ENCODE measurements around the gene CHID1.

CHID1 gene

DNA sequence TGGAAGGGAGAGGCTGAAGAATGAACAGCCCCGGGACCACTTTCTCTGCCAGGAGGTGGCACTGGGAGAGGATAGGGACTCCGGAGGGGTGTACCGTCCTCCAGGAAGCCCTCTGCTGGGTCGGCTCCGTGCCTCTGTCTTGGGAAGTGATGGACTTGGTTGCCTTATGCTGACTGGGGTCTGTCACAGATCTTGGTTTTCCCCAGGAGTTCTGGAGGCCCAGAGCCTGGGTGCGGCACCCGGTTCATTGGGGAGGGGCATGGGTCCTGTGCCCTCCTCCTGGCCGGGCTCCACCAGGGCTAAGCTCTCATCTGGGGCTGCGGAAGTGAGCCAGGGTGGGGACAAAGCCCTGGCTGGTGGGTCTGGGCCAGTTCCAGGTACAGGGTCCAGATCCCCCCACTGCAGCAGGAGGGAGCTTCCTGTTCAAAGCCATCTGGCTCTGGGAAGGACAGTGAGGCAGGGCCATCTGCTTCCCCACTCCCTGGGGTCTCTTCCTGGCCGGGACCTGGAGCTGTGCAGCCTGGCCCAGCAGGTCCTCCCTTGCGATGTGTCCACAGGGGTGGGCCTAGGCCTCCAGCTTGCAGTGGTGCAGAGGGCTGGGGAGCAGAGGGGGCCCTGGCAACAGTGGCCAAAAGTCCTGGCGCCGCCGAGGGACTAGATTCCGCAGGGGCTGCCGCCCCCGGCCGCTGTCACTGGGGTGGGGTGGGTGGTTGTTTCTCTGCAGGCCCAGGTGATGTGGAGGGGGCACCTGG is 14.0 kb upstream of the CHID1 start:
- H3K27ac ChIP-seq (ENCODE audit: poor library complexity, severe bottlenecking): no peak overlapping the region
- H3K4me3 ChIP-seq (ENCODE audit: severe bottlenecking): no peak overlapping the region
- TF ChIP-seq, protein P1, sequence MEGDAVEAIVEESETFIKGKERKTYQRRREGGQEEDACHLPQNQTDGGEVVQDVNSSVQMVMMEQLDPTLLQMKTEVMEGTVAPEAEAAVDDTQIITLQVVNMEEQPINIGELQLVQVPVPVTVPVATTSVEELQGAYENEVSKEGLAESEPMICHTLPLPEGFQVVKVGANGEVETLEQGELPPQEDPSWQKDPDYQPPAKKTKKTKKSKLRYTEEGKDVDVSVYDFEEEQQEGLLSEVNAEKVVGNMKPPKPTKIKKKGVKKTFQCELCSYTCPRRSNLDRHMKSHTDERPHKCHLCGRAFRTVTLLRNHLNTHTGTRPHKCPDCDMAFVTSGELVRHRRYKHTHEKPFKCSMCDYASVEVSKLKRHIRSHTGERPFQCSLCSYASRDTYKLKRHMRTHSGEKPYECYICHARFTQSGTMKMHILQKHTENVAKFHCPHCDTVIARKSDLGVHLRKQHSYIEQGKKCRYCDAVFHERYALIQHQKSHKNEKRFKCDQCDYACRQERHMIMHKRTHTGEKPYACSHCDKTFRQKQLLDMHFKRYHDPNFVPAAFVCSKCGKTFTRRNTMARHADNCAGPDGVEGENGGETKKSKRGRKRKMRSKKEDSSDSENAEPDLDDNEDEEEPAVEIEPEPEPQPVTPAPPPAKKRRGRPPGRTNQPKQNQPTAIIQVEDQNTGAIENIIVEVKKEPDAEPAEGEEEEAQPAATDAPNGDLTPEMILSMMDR (IDR thresholded peaks at IDR 0.05; ENCODE audit: poor library complexity, severe bottlenecking): no peak
- H3K4me1 ChIP-seq (ENCODE audit: insufficient read depth, poor library complexity, severe bottlenecking): peaks cover 4% of the 10 kb centered on the region
- H3K9me3 ChIP-seq (ENCODE audit: severe bottlenecking): no peaks in the 10 kb centered on the region
- DNase-seq (ENCODE audit: low spot score) (no peak), ATAC-seq (ENCODE audit: low read depth) (no peak)
- no peaks in the 10 kb centered on the region for H3K27me3 ChIP-seq (ENCODE audit: insufficient read depth, poor library complexity, severe bottlenecking)
- H3K36me3 ChIP-seq (ENCODE audit: low read depth): peaks cover 16% of the 10 kb centered on the region

DNA sequence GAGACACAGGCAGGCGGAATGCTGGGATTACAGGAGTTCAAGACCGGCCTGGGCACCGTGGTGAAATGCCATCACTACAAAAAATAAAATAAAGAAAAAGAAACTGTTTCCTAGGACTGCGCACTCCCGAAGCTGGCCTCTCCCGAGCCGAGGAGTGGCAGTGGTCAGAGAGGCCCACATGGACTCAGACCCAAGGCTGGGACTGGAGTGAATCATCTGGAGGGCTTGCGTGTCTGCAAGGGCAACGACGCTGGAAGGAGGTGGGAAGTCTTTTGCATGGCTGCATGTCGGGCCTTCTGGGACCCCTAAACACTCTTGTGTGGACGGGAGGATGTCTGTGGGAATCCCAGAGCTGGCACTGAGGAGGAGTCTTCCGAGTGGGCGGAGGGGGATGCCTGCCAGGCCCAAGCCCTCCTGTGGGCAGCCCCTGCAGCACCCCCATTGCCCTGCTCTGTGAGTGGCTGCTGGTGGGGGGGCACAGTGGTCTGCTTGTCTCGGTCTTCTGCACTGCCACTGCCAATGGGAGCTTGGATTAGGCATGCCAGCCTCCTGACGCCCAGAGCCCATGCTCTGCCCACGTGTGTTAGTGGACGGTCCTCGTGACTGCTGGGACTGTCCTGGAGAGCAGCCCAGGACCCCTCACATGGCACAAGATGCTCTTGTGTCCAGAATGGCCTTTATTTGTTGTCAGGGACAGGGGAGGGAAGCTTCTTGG is 13.2 kb upstream of the CHID1 start:
- no peaks in the 10 kb centered on the region for H3K9me3 ChIP-seq (ENCODE audit: severe bottlenecking)
- peaks cover 16% of the 10 kb centered on the region for H3K36me3 ChIP-seq (ENCODE audit: low read depth)
- H3K27ac ChIP-seq (ENCODE audit: poor library complexity, severe bottlenecking): no peak overlapping the region
- DNase-seq (ENCODE audit: low spot score) (no peak), ATAC-seq (ENCODE audit: low read depth) (no peak)
- H3K4me3 ChIP-seq (ENCODE audit: severe bottlenecking): no peak overlapping the region
- no peaks in the 10 kb centered on the region for H3K27me3 ChIP-seq (ENCODE audit: insufficient read depth, poor library complexity, severe bottlenecking)
- TF ChIP-seq, protein P1 (IDR thresholded peaks at IDR 0.05; ENCODE audit: poor library complexity, severe bottlenecking): no peak
- H3K4me1 ChIP-seq (ENCODE audit: insufficient read depth, poor library complexity, severe bottlenecking): peaks cover 4% of the 10 kb centered on the region

DNA sequence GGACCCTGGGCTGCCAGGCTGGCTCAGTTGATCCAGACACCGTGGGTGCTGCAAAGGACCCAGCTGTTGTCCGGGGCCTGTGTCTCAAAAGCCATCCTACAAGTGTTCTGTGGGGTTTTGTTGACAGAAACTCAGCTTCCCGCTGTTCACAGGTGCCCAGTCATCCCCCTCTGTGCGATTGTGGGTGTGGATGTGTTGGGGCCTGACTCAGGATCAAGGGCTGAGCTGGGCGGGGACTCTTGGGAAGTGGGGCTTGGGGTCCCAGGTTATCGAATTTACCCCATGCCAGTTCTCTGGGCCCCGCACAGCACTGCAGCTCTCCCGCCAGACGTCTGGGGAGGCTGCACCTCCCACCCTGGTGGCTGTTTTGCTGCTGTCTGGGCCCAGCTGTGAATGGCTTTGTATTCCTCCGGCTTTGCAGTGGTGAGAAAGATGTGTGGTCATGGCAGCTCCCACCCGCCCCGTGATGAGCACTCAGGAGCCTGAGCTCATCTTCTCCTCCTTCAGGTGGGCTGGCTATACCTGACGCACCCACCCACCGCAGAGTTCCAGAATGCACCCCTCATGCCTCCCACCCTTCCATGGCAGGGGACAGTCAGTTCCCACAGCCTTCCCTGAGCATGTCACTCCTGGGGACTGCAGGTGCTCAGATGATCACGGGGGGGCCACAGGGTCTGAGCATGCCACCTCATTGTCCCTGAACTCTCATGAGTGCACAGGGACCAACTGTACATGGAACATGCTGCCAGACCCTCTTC is 11.5 kb upstream of the CHID1 start:
- Histone ChIP-seq H3K36me3 (ENCODE audit: low read depth) (peaks cover 4% of the 10 kb centered on the region), H3K27ac (ENCODE audit: poor library complexity, severe bottlenecking) (no peak overlapping the region), H3K9me3 (ENCODE audit: severe bottlenecking) (no peaks in the 10 kb centered on the region), H3K4me3 (ENCODE audit: severe bottlenecking) (no peak overlapping the region), H3K4me1 (ENCODE audit: insufficient read depth, poor library complexity, severe bottlenecking) (peaks cover 4% of the 10 kb centered on the region), H3K27me3 (ENCODE audit: insufficient read depth, poor library complexity, severe bottlenecking) (no peaks in the 10 kb centered on the region)
- TF ChIP-seq, protein P1 (IDR thresholded peaks at IDR 0.05; ENCODE audit: poor library complexity, severe bottlenecking): no peak
- ATAC-seq (ENCODE audit: low read depth) (no peak), DNase-seq (ENCODE audit: low spot score) (no peak)

DNA sequence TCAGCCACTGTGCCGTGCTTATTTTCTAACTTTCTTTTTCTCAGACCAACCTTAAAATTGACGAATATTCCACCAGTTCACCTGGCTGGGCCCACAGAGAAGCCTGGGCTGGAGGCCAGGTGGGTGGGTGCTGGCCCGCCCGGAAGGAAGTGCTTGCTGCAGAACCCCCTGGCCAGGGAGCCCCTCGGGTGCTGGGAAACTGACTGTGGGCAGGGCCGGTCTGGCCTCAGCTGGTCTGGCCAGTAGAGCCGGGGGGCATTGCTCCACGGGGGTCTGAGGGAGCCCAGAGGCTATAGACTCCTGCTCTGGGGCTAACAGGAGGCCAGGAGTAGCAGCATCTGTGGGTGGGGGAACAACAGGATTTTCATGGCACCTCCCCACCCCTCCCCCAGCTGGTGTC is 6.8 kb upstream of the CHID1 start:
- Histone ChIP-seq H3K36me3 (ENCODE audit: low read depth) (no peaks in the 10 kb centered on the region), H3K9me3 (ENCODE audit: severe bottlenecking) (no peaks in the 10 kb centered on the region), H3K4me1 (ENCODE audit: insufficient read depth, poor library complexity, severe bottlenecking) (no peaks in the 10 kb centered on the region), H3K4me3 (ENCODE audit: severe bottlenecking) (no peak overlapping the region), H3K27ac (ENCODE audit: poor library complexity, severe bottlenecking) (no peak overlapping the region), H3K27me3 (ENCODE audit: insufficient read depth, poor library complexity, severe bottlenecking) (no peaks in the 10 kb centered on the region)
- DNase-seq (ENCODE audit: low spot score): no peak
- no peak for ATAC-seq (ENCODE audit: low read depth)
- TF ChIP-seq, protein P1 (IDR thresholded peaks at IDR 0.05; ENCODE audit: poor library complexity, severe bottlenecking): no peak
